ENCODE data around the gene SNED1. TPM values are rescaled to one million over a fixed set of nuclear protein-coding genes. Genes with fewer than 3 reads are reported as not detected.

The SNED1 gene
- total RNA-seq, 1 experiment from 2014 or later: not detected

- Histone ChIP-seq H3K9me3 (no peaks in the 10 kb centered on the region), H3K4me3 (ENCODE audit: low read depth, low read length) (no peak overlapping the region), H3K27me3 (replicated peaks; ENCODE audit: control insufficient read depth, insufficient read depth, low read length) (no peaks in the 10 kb centered on the region), H3K36me3 (ENCODE audit: control insufficient read depth, insufficient read depth, low read length) (no peaks in the 10 kb centered on the region), H3K4me1 (no peaks in the 10 kb centered on the region)
- CTCF ChIA-PET: no interaction called here
- intact Hi-C loops (cut with micrococcal nuclease; ENCODE audit: unreplicated experiment): no loop called here
- no peaks in the 10 kb centered on the region for H3K9me3 Mint-ChIP-seq (ENCODE audit: unreplicated experiment)
- no peak for DNase-seq
- no TSS peak for BruUV-seq (replicated peaks)
- no peak for TF ChIP-seq CTCF (IDR thresholded peaks at IDR 0.05; ENCODE audit: insufficient read depth in 1 of 2, low read depth in 1 of 2, low read length in 1 of 2, severe bottlenecking in 1 of 2, unreplicated experiment in 1 of 2)
- no peaks in the 10 kb centered on the region for H3K27me3 Mint-ChIP-seq (ENCODE audit: insufficient read depth, unreplicated experiment)
- H3K4me3 Mint-ChIP-seq (ENCODE audit: unreplicated experiment): no peak overlapping the region
- H3K27ac Mint-ChIP-seq (ENCODE audit: unreplicated experiment): no peak overlapping the region
- POLR2A ChIA-PET: no interaction called here
- H3K4me1 Mint-ChIP-seq (ENCODE audit: low read depth, unreplicated experiment): no peaks in the 10 kb centered on the region
- no peaks in the 10 kb centered on the region for H3K36me3 Mint-ChIP-seq (ENCODE audit: insufficient read depth, unreplicated experiment)
Measured at GRCh38 chr2:241138471-241138870, 140.1 kb downstream of the SNED1 start.

GRCh38 chr2:241139531-241140444, 141.4 kb downstream of the SNED1 start:
- no peak for DNase-seq
- BruUV-seq (replicated peaks): no TSS peak
- H3K36me3 Mint-ChIP-seq (ENCODE audit: insufficient read depth, unreplicated experiment): no peaks in the 10 kb centered on the region
- ChIA-PET CTCF (no interaction called here), POLR2A (no interaction called here)
- Histone ChIP-seq H3K4me3 (ENCODE audit: low read depth, low read length) (no peak overlapping the region), H3K36me3 (ENCODE audit: control insufficient read depth, insufficient read depth, low read length) (no peaks in the 10 kb centered on the region), H3K4me1 (no peaks in the 10 kb centered on the region), H3K9me3 (no peaks in the 10 kb centered on the region), H3K27me3 (replicated peaks; ENCODE audit: control insufficient read depth, insufficient read depth, low read length) (no peaks in the 10 kb centered on the region)
- no peaks in the 10 kb centered on the region for H3K9me3 Mint-ChIP-seq (ENCODE audit: unreplicated experiment)
- TF ChIP-seq CTCF (IDR thresholded peaks at IDR 0.05; ENCODE audit: insufficient read depth in 1 of 2, low read depth in 1 of 2, low read length in 1 of 2, severe bottlenecking in 1 of 2, unreplicated experiment in 1 of 2): no peak
- no peaks in the 10 kb centered on the region for H3K4me1 Mint-ChIP-seq (ENCODE audit: low read depth, unreplicated experiment)
- no peak overlapping the region for H3K27ac Mint-ChIP-seq (ENCODE audit: unreplicated experiment)
- intact Hi-C loops (cut with micrococcal nuclease; ENCODE audit: unreplicated experiment): no loop called here
- H3K27me3 Mint-ChIP-seq (ENCODE audit: insufficient read depth, unreplicated experiment): no peaks in the 10 kb centered on the region
- H3K4me3 Mint-ChIP-seq (ENCODE audit: unreplicated experiment): no peak overlapping the region

- Mint-ChIP-seq H3K36me3 (ENCODE audit: insufficient read depth, unreplicated experiment) (no peaks in the 10 kb centered on the region), H3K27me3 (ENCODE audit: insufficient read depth, unreplicated experiment) (no peaks in the 10 kb centered on the region), H3K4me1 (ENCODE audit: low read depth, unreplicated experiment) (no peaks in the 10 kb centered on the region), H3K4me3 (ENCODE audit: unreplicated experiment) (no peak overlapping the region), H3K27ac (ENCODE audit: unreplicated experiment) (no peak overlapping the region), H3K9me3 (ENCODE audit: unreplicated experiment) (no peaks in the 10 kb centered on the region)
- no peaks in the 10 kb centered on the region for H3K27me3 ChIP-seq (replicated peaks; ENCODE audit: control insufficient read depth, insufficient read depth, low read length)
- H3K36me3 ChIP-seq (ENCODE audit: control insufficient read depth, insufficient read depth, low read length): no peaks in the 10 kb centered on the region
- no TSS peak for BruUV-seq (replicated peaks)
- H3K4me3 ChIP-seq (ENCODE audit: low read depth, low read length): no peak overlapping the region
- no peaks in the 10 kb centered on the region for H3K4me1 ChIP-seq
- DNase-seq: no peak
- ChIA-PET POLR2A (no interaction called here), CTCF (no interaction called here)
- no peaks in the 10 kb centered on the region for H3K9me3 ChIP-seq
- intact Hi-C loops (cut with micrococcal nuclease; ENCODE audit: unreplicated experiment): no loop called here
- TF ChIP-seq CTCF (IDR thresholded peaks at IDR 0.05; ENCODE audit: insufficient read depth in 1 of 2, low read depth in 1 of 2, low read length in 1 of 2, severe bottlenecking in 1 of 2, unreplicated experiment in 1 of 2): no peak
Measured at GRCh38 chr2:241140445-241140840, 142.0 kb downstream of the SNED1 start.
